Dendritic cell treated with granulocyte-macrophage colony-stimulating factor and Interleukin-4, amounts not matched to agents 40 ng/mL and 50 ng/mL, for 4 days (primary cell): ENCODE results near the gene TPTE.
"Not testable (repeated sequence)": the region's sequence is repeated elsewhere in the genome, so short reads cannot be mapped to it uniquely, and the experiment has no call there.

Source experiments
- H3K27ac Mint-ChIP-seq: one replicate; pipeline ENCODE4 v1.8.0; 2022; ENCODE audit warnings: mild to moderate bottlenecking, mixed read lengths
- H3K27me3 Mint-ChIP-seq: one replicate; pipeline ENCODE4 v1.8.0; 2022; ENCODE audit warnings: mild to moderate bottlenecking, mixed read lengths
- H3K36me3 Mint-ChIP-seq: one replicate; pipeline ENCODE4 v1.8.0; 2022; ENCODE audit warnings: low read depth, mixed read lengths
- H3K4me1 Mint-ChIP-seq: one replicate; pipeline ENCODE4 v1.8.0; 2022; ENCODE audit warnings: low read depth, mixed read lengths
- H3K4me3 Mint-ChIP-seq: one replicate; pipeline ENCODE4 v1.8.0; 2022; ENCODE audit warnings: mild to moderate bottlenecking, moderate library complexity, mixed read lengths
- H3K9me3 Mint-ChIP-seq: one replicate; pipeline ENCODE4 v1.8.0; 2022; ENCODE audit warnings: mixed read lengths
- intact Hi-C: fragments of 100-400 bp; cut with micrococcal nuclease; formaldehyde crosslinking; loops from one replicate; pipeline ENCODE4 v1.15.0; 2022

TPTE gene

DNA sequence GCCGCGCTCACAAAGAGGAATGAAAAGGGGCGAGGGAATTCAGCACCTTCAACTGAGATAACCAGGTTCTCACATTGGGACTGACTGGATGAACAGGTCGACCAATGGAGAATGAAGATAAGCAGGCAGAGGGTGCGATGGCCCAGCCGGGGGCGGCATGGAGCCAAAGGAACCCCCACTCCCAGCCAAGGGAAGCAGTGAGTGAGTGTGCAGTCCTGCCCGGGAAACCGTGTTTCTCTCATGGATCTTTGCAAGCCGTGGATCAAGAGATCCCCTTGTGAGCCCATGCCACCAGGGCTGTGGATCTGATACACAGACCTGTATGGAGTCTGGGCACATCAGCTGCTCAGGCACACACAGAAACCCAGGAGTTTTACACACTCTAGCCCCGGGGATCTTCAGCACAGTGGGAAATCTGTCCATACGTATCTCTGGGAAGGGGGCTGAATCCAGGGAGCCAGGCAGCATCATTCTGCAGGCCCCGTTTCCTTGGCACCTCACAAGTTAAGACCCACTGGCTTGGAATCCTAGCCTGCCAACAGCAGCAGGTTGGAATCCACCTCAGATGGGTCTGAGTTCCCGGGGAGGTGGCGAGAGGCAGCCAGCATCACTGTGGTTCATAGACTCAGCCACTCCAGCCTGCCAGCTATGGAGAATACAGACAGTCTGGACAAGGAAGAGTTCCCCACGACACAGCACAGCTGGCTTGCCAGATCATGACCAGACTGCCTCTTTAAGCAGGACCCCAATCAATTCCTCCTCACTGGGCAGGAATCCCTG, 53.3 kb downstream of the TPTE start:
- H3K27ac Mint-ChIP-seq, intact Hi-C loops, H3K27me3 Mint-ChIP-seq, H3K4me1 Mint-ChIP-seq, H3K36me3 Mint-ChIP-seq, H3K4me3 Mint-ChIP-seq: not testable (repeated sequence)
- peaks cover 26% of the 10 kb centered on the region for H3K9me3 Mint-ChIP-seq

DNA sequence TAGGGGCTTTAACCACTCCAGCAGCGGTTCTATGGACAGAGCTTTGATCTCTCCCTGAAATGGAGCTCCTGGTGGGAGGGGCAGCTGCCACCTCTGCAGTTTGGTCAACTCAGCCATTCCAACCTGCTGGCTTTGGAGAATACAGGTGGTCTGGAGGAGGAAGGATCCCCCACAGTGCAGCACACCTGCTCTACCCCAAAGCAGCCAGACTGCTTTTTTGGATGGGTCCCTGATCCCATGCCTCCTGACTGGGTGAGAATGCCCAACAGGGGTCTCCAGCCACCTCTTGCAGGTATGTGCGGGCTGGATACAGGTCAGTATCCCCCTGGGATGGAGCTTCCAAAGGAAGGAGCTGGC, 53.9 kb downstream of the TPTE start:
- Mint-ChIP-seq H3K9me3 (peaks cover 26% of the 10 kb centered on the region), H3K27ac (no peak overlapping the region), H3K4me1 (no peaks in the 10 kb centered on the region), H3K36me3 (no peaks in the 10 kb centered on the region), H3K27me3 (no peaks in the 10 kb centered on the region), H3K4me3 (no peak overlapping the region)
- intact Hi-C loops, result no loop called here

DNA sequence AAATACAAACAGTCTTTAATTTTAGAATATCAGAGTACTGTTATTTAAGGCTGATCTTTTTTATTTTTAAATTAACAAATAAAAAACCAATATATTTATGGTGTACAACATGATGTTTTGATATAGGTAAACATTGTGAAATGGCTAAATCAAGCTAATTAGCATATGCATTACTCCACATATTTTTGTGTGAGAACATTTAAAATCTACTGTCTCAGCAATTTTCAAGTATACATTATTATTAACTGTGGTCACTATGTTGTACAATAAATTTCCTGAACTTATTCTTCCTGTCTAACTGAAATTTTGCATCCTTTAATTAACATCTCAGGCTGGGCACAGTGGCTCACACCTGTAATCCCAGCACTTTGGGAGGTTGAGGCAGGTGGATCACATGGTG, 57.5 kb downstream of the TPTE start:
- H3K4me1 Mint-ChIP-seq, H3K4me3 Mint-ChIP-seq, H3K27ac Mint-ChIP-seq, H3K36me3 Mint-ChIP-seq, H3K27me3 Mint-ChIP-seq, intact Hi-C loops: not testable (repeated sequence)
- peaks cover 26% of the 10 kb centered on the region for H3K9me3 Mint-ChIP-seq

DNA sequence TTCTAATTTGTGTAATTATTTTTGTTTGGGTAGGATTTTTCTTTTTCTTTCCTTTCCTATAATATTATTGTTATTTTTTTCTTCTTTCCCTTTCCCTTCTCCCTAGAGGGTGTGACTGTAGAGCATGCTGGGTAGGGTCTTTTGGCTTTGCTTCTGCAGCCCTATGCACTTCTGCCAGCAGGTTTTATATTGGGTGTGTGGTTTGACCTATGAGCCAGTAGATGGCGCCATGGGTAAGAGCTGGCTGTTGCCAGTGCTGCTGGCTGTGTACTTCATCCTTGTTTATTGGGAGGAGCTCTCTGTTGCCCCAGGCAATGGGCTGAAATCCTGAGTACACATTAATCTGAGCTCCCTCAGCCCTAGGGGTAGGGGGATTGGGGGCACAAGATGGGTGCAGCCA, 67.7 kb downstream of the TPTE start:
- H3K4me1 Mint-ChIP-seq, H3K27me3 Mint-ChIP-seq, intact Hi-C loops, H3K27ac Mint-ChIP-seq, H3K36me3 Mint-ChIP-seq, H3K4me3 Mint-ChIP-seq: not testable (repeated sequence)
- H3K9me3 Mint-ChIP-seq, result peaks cover 22% of the 10 kb centered on the region

DNA sequence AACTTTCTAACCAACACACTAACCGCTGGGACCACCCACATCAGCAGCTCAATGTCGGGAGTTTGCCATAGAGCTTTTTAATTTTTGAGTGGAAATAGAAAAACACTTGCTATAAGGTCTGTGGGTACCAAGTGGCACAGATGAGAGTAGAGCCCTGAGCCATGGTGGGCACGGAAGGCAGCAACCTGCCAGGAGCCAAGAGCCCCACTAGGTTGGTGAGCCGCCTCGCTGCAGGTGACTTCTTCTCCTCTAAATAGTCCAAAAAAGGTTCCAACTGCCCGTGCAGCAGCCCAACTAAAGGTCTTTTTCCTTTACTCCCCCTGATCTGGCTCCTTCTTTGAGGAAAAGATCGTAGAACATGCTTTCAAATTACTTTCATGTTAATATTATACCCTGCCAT, 85.7 kb downstream of the TPTE start:
- H3K4me3 Mint-ChIP-seq, H3K27me3 Mint-ChIP-seq, H3K4me1 Mint-ChIP-seq, H3K27ac Mint-ChIP-seq, H3K9me3 Mint-ChIP-seq, H3K36me3 Mint-ChIP-seq, intact Hi-C loops: not testable (repeated sequence)

DNA sequence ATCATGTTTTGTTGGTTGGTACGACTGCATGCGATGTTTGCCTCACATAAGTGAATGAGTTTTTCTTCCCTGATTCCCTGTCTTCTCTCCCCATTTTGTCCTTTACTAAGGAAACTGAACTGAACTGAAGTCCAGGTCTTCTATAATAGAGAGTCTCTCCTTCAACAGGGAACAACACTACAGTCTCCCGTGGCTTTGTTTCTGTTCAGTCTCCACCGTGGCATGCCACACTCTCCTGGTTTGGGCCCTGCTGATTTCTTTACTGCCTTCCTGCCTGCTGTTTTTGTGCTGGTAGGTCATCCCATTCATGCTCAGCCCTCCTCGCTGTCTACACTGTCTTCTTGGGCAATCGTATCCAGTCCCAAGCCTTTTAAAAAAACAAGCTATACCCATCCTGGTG, 92.9 kb downstream of the TPTE start:
- H3K9me3 Mint-ChIP-seq, H3K27ac Mint-ChIP-seq, H3K4me3 Mint-ChIP-seq, intact Hi-C loops, H3K36me3 Mint-ChIP-seq, H3K27me3 Mint-ChIP-seq, H3K4me1 Mint-ChIP-seq: not testable (repeated sequence)

DNA sequence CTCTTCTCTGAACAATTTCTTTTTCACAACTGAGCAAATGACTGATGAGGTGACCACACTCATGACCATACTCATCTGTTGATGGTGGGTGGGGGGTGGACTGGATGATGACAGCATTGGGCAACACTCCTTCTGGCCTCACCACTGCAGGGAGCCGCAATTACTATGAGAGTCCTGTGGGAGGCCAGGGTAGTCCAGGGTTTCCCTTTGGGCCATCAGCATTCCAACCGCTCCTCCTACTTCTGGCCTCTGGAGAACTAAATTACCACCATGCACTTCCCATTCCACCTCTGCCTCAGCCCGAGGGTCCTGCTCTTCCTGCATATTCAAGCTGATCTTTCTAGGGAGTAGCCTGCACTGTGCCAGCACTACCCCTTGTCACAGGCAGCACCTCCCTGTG, 94.7 kb downstream of the TPTE start:
- H3K36me3 Mint-ChIP-seq, intact Hi-C loops, H3K4me3 Mint-ChIP-seq, H3K27me3 Mint-ChIP-seq, H3K27ac Mint-ChIP-seq, H3K9me3 Mint-ChIP-seq, H3K4me1 Mint-ChIP-seq: not testable (repeated sequence)

DNA sequence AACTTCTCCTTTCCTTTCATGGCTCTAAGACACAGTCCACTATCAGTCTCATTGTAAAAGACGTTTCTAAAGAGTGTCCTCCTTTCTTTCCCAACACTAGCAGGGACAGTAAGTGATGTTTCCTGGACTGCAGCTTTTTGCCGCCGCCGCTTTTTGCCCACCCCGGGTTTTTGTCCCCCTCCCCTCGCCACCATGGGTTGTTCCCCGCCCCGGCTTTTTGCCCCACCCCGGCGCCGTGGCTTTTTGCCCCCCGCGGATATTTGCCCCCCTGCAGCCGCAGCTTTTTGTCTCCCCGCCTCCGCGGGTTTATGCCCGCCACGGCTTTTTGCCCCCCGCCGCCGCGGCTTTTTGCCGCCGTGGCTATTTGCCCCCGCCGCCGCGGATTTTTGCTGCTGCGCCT, 95.2 kb downstream of the TPTE start:
- Mint-ChIP-seq H3K9me3 (peaks cover 10% of the 10 kb centered on the region), H3K4me3 (no peak overlapping the region), H3K27me3 (no peaks in the 10 kb centered on the region), H3K27ac (no peak overlapping the region), H3K36me3 (no peaks in the 10 kb centered on the region), H3K4me1 (no peaks in the 10 kb centered on the region)
- intact Hi-C loops, result no loop called here

DNA sequence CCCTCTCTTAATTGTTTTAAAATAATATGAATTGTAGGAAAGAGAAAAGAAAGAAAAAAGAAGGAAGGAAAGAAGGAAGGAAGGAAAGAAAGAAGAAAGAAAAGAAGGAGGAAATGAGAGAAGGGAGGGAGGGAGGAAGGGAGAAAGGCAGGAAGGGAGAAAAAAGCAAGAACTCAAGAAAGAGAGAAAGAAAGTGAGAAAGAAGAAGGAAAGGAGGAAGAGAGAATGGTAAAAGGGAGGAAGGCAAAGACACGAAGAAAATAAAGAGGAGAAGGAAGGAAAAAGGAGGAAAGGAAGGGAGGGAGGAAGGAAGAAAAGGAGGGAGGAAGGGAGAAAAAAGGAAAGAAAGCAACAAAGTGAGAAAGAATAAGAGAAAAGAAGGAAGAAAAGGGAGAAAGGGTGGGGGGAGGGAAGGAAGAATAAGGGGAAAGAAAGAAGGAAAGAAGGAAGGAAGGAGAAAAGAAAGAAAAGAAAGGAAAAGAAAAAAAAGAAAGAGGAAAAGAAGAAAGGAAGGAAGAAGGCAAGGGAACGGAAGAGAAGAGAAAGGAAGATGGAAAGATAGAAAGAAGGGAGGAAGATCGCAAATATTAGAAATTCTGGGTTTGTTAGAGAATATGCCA, 95.9 kb downstream of the TPTE start:
- H3K36me3 Mint-ChIP-seq, intact Hi-C loops, H3K4me3 Mint-ChIP-seq, H3K9me3 Mint-ChIP-seq, H3K27ac Mint-ChIP-seq, H3K4me1 Mint-ChIP-seq, H3K27me3 Mint-ChIP-seq: not testable (repeated sequence)

DNA sequence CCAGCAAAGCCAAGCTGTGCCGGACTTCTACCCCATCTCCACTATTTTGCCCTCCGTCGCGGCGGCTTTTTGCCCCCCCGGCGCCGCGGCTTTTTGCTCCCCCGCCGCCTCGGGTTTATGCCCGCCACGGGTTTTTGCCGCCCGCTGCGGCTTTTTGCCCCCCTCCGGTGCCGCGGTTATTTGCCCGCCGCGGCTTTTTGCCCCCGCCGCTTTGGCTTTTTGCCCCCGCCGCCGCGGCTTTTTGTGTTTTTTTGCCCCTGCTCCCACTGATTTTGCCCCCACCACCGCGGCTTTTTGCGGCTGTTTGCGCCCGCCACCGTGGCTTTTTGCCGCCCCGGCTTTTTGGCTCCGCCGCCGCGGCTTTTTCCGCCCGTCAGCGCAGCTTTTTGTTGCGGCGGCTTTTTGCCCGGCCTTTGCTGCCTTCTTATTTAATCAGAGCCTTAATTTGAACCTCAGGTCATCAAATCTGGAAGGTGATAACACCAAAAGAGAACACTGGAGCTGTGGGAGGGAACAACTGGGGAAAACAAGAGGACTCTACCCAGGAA, 106.0 kb downstream of the TPTE start:
- Mint-ChIP-seq H3K4me1 (no peaks in the 10 kb centered on the region), H3K9me3 (no peaks in the 10 kb centered on the region), H3K36me3 (no peaks in the 10 kb centered on the region), H3K27me3 (no peaks in the 10 kb centered on the region), H3K27ac (no peak overlapping the region), H3K4me3 (no peak overlapping the region)
- intact Hi-C loops, result no loop called here

DNA sequence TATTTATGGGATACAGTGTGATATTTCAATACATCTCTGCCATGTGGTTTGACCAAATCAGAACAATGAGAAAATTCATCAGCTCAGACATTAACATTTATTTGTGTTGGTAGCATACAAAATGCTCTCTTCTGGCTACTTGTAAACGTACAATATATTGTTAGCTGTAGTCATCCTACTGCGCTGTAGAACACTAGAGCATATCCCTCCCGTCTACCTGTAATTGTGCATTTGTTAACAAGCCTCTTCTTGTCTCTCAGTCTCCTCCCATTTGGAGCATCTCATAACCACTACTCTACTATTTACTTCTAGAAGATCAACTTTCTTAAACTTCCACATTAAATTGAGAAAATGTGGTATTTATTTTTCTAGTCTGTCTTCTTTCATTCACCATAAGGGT, 107.9 kb downstream of the TPTE start:
- not testable (repeated sequence) for H3K4me3 Mint-ChIP-seq, H3K4me1 Mint-ChIP-seq, H3K36me3 Mint-ChIP-seq

DNA sequence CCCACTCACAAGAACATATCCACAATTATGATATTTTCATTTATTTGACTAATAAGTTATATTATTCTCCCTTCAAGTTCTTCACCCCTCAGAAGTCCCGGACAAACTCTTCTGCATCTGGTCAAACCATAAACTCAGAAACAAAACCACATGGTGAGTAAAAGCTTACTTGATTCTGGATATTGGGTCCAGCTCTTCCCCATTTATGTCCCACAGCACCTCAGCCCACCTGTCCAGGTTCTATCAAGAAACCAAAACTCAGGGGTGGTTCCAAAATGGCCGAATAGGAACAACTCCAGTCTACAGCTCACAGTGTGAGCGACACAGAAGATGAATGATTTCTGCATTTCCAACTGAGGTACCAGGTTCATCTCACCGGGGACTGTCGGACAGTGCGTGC, 109.4 kb downstream of the TPTE start:
- H3K36me3 Mint-ChIP-seq, H3K9me3 Mint-ChIP-seq, H3K27ac Mint-ChIP-seq, H3K27me3 Mint-ChIP-seq, H3K4me3 Mint-ChIP-seq, H3K4me1 Mint-ChIP-seq, intact Hi-C loops: not testable (repeated sequence)

More for the DNA sequence above, 107.9 kb downstream of the TPTE start:
- H3K9me3 Mint-ChIP-seq, intact Hi-C loops, H3K27me3 Mint-ChIP-seq, H3K27ac Mint-ChIP-seq: not testable (repeated sequence)

DNA sequence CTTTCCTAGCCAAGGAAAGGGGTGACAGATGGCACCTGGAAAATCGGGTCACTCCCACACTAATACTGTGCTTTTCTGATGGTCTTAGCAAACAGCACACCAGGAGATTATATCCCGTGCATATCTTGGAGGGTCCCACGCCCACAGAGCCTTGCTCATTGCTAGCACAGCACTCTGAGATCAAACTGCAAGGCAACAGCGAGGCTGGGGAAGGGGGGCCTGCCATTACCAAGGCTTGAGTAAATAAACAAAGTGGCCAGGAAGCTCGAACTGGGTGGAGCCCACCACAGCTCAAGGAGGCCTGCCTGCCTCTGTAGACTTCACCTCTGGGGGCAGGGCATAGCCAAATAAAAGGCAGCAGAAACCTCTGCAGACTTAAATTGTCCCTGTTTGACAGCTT, 109.9 kb downstream of the TPTE start:
- H3K27me3 Mint-ChIP-seq, intact Hi-C loops, H3K27ac Mint-ChIP-seq, H3K4me1 Mint-ChIP-seq, H3K9me3 Mint-ChIP-seq, H3K4me3 Mint-ChIP-seq, H3K36me3 Mint-ChIP-seq: not testable (repeated sequence)

DNA sequence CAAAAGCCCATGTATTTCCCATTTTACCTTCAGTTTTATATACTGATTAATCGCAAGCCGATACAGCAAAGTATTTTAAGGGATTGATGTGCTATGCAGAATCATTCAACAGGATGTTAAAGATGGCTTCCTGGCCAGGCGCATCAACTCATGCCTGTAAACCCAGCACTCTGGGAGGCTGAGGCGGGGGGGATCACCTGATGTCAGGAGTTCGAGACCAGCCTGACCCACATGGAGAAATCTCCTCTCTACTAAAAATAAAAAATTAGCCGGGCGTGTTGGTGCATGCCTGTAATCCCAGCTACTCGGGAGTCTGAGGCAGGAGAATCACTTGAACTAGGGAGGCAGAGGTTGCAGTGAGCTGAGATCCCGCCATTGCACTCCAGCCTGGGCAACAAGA, 116.8 kb downstream of the TPTE start:
- H3K4me1 Mint-ChIP-seq, H3K4me3 Mint-ChIP-seq, H3K9me3 Mint-ChIP-seq, H3K36me3 Mint-ChIP-seq, H3K27ac Mint-ChIP-seq, intact Hi-C loops, H3K27me3 Mint-ChIP-seq: not testable (repeated sequence)

DNA sequence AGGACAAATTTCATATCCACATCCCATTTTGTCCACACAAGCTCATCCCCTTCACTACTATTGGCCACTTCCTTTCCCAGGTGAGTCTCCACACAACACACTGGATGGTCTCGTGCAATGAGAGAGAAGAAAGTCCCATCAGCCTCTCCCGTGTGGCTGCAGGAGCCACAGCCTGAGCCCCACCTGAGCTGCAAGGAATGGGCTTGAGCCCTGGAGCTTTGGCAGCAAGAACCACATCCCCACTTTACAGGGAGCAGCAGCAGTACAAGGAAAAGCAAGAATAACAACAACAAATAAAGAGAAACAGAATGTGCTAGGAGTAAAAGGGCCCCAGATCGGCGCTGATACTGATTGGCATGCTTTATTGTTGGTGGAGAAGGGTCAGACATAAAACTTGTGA, 117.7 kb downstream of the TPTE start:
- intact Hi-C loops, result no loop called here
- H3K27ac Mint-ChIP-seq, result no peak overlapping the region
- no peaks in the 10 kb centered on the region for H3K9me3 Mint-ChIP-seq
- H3K36me3 Mint-ChIP-seq, result no peaks in the 10 kb centered on the region
- no peak overlapping the region for H3K4me3 Mint-ChIP-seq
- H3K27me3 Mint-ChIP-seq, result no peaks in the 10 kb centered on the region
- H3K4me1 Mint-ChIP-seq, result no peaks in the 10 kb centered on the region
